Activated CD4-positive, alpha-beta T cell treated with anti-CD3 and anti-CD28 coated beads, Interleukin-2, amount 50 U/mL, for 48 hours (primary cell): ENCODE data around the gene UMODL1.
"Not testable (repeated sequence)": the region's sequence is repeated elsewhere in the genome, so short reads cannot be mapped to it uniquely, and the experiment has no call there.

Experiments used
- DNase-seq, 2 experiments: peaks; one replicate each; pipeline ENCODE4 v3.0.0-alpha.2; 2020

UMODL1 gene

GRCh38 chr21:42061986-42062235 lies 9.2 kb upstream of the UMODL1 start:
- no peak for DNase-seq

DNA sequence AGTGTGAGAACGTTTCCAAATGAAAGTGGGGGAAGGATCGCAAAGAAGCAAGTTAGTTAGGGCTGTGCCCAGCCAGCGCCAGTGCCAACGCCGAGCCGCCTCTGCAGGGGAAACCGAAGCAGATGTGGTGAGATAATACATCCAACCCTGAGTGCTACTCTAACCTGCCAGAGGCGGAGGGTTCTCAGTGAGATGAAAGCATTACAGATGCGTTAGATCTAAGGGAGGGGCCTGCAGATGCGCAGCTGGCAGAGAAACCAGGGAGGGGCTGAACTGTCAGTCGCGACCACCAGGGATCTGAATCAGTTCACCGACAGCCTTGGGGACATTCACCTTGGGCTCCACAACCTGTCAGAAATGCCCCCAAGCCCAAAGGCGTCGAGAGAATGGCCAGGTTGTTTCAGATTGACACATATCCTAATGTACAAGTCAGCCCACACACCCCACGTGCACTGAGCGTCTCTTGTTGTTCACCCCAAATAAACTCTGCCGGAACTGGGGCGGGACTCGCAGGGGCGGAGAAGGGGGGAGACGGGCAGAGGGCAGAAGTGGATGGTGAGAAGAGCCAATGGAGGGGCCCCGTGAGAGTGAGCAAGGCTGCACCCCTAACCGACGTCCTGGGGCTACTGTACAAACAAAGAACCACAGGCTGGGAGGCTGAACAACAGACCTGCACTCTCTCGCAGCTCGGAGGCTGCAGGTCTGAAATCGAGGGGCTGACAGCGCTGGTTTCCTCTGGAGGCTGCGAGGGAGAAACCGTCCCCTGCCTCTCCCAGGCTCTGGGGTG lies 8.7 kb upstream of the UMODL1 start:
- DNase-seq = peak; percentile 59 to 67

GRCh38 chr21:42063191-42063570 lies 7.9 kb upstream of the UMODL1 start:
- DNase-seq = peak in 1 of 2 experiments; percentile 7

GRCh38 chr21:42063571-42064521 lies 7.3 kb upstream of the UMODL1 start:
- DNase-seq = peak; percentile 46 to 66

DNA sequence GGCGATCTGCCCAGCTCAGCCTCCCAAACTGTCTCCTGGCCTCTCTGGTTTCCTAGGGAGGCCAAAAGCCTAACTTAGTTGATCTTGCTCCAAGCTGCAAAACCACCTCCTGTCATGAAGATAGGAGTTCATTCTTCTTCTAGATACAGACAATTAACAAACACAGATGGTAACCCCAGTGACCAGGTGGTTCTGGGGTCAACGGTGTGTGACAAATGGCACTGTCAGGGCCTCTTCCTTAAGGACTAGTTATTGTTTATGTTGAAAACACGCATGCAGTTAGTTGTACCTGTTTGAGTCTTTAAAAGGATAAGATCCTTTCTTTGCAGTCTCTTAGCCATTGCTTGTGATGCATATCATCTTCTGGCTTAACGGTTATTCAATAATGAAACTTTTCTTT lies 4.6 kb upstream of the UMODL1 start:
- no peak for DNase-seq

- no peak for DNase-seq
These were observed 3.4 kb upstream of the UMODL1 start for GRCh38 chr21:42067531-42068255.

GRCh38 chr21:42068256-42068545 lies 2.9 kb upstream of the UMODL1 start:
- DNase-seq = no peak

DNA sequence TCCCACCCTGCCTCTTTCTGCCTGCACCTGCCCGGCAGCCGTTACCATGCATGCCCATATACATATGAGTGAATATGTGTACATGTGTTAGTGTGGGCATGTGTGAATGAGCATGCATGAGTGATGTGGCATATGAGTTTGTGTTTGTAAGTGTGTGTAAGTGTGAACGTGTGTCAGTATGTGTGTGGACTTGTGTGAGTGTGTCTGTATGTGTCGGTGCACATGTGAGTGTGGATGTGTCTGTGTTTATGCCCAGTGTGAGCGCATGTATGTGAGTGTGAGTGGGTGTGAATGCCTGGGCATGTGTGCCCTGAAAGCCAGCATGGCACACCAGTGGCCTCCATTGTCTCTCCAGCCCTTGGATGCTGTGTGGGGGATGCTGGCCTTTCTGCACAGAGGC lies 2.5 kb upstream of the UMODL1 start:
- no peak for DNase-seq

DNA sequence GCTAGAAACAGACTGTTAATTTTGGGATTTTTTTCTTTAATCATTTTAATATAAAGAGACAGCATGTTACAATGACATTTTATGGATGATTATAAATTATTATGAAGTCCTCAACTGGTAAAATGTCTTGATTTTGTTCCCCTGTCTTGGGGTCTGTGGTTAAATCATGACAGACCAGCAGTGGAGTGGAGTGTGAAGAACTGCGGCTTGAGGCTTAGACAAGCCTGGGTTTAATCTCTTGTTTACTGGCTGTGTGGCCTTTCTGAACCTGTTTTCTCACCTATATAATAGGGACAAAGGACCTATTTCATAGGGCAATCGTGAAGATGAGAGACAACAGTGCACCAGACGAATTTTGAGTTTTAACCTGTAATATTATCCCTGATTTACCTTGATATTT lies 1.8 kb upstream of the UMODL1 start:
- DNase-seq = no peak

DNA sequence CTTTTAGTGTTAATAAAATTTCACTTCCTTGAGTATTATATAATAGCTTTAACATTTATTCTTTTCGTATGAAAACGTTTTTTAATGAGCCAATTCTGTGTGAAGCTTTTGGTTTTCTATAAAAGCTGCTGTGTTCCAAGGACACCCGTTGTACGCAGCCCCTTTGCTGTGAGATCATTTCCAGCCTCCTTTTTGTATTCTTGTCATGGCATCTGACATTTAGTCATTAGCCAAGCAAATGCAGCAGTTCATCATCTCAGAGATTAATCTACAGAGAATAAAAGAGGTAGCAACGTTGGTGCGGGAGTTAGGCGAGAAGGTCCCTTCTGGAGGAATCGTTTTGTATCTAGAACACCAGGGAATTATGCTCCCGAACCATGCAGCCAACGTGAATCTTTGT lies 1.3 kb upstream of the UMODL1 start:
- DNase-seq = no peak

DNA sequence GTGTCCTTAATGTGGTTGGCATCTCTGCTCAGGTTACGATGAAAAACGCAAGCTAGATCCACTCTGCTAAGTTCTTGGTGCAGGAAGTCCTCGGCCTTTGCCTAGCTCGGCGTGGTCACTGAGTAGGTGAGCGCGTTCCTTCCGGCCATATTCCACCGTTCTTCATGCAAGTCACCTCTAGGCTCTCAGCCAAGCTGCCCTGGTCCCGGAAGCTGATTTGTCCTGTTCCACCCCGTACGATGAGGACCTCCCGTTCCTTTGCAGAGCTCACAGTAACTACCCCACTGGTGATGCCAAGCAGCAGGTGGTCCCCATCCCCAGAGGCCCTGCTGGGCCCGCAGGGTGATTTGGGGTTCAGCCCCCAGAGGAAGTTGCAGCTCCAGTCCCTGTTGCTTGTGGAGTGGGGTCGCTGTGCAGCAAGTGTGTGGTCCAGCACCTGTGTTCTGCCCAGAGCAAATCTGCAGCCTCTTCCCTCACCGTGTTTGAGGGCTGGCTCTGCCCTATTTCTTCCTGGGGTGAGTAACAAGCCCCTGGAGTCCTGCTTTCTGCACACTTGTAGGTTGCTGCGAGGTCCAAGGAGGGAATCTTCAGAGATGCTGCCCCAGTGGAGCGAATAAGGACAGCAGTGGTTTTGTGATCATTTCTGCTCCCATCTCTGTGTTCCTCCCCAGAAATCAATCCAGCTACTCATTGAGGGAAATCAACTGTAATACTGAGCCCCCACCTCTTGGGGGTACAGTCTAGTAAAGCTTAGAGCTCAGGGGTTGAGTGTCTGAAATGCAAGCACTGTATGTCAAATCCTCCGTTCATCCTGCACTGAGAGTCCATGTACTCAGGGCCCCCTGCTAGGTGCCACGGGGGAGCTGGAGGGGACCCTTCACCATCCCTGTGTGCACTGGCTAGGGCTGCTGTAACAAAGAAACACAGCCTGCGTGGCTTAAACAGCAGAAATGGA lies 2.3 kb downstream of the UMODL1 start:
- DNase-seq = no peak

GRCh38 chr21:42075686-42076471 lies 4.8 kb downstream of the UMODL1 start:
- DNase-seq = no peak

DNA sequence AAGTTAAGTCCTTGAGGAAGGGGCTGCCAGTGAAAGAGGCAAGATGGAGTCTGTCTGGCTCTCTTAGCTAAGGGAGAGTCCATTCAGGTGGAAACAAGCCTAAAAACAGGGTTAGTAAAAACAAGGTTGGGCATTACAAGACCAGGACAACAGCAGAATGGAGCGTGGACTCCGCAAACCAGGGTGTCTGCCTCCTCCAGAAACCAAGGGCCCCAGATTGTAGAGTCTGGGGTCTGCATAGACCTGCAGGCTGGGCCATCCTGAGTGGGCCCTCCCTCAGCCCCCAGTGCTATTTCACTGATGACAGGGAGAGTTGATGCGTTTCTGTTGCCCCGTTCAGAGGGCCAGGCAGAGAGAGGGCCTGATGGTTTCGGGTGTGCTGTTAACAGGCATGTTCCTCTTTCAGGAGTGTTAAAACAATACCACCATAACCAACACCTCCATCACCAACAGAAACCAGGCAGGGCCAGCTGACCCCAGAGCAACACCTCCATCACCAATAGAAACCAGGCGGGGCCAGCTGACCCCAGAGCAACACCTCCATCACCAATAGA lies 6.6 kb downstream of the UMODL1 start:
- not testable (repeated sequence) for DNase-seq

DNA sequence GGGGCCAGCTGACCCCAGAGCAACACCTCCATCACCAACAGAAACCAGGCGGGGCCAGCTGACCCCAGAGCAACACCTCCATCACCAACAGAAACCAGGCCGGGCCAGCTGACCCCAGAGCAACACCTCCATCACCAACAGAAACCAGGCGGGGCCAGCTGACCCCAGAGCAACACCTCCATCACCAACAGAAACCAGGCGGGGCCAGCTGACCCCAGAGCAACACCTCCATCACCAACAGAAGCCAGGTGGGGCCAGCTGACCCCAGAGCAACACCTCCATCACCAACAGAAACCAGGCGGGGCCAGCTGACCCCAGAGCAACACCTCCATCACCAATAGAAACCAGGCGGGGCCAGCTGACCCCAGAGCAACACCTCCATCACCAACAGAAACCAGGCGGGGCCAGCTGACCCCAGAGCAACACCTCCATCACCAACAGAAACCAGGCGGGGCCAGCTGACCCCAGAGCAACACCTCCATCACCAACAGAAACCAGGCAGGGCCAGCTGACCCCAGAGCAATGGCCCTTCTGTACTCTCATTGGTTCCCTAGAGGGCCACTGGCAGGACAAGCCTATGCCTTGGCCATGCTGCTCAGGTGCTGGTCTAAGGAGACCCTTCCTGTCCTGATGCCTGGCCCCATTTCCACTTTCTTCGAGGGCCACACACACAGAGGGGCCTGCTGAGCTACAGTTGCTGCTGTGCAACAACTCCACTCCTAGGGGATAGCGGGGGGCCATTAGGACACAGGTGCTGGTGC lies 7.3 kb downstream of the UMODL1 start:
- not testable (repeated sequence) for DNase-seq

GRCh38 chr21:42079008-42079938 lies 8.2 kb downstream of the UMODL1 start:
- DNase-seq = no peak

GRCh38 chr21:42079939-42080787 lies 9.0 kb downstream of the UMODL1 start:
- DNase-seq = no peak

- DNase-seq = no peak
These were observed 9.6 kb downstream of the UMODL1 start for GRCh38 chr21:42080788-42081083.

DNA sequence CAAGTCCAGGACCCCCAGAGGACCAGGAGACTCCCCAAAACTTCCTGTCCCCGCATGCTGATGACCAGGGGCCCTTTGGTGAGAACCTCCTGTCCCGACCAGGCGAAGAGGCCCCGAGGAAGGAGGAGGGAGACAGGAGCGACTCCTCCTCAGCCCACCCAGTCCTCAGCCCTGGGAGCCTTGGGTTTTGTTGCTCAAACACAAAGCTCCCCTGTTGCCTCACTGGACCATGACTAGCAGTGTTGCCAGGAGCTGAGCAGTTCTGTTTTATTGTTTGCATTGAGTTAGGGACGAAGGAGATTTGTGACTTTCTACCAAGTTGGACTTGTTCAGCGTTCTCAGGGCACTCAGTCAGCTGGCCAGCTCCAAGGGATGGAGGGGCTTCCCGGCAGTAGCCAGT lies 10.0 kb downstream of the UMODL1 start:
- DNase-seq = no peak

- DNase-seq = no peak
These were observed 10.8 kb downstream of the UMODL1 start for GRCh38 chr21:42081931-42082381.
